IMR-90 (cell line): ENCODE results near the gene KIF1A. TPM values are rescaled to one million over a fixed set of nuclear protein-coding genes. Genes with fewer than 3 reads are reported as not detected.

ENCODE experiments used
- ATAC-seq: fragments of 200-7000 bp; cut with Tn5 transposase; 2 replicates; pipeline ENCODE4 v1.9.1; 2020; ENCODE audit warnings: low read depth, mild to moderate bottlenecking, moderate library complexity
- BruUV-seq: library from RNA; stranded (reverse); fragments of 400-500 nt; replicated peaks from 2 replicates; lab custom pipeline; 2021; lab: Mats Ljungman, UMichigan
- CTCF ChIA-PET: fragments of 300-600 bp; formaldehyde crosslinking; extraction: SDS; loops from one replicate; lab custom pipeline; 2021; ENCODE audit warnings: antibody characterized with exemption; lab: Yijun Ruan, JAX
- POLR2A ChIA-PET: fragments of 300-600 bp; sonication (Branson Sonifier 250); formaldehyde crosslinking; loops from one replicate; lab custom pipeline; 2022; ENCODE audit warnings: antibody characterized with exemption; ENCODE audit not compliant: unreplicated experiment; lab: Charles Lee
- DNase-seq: peaks from one replicate; pipeline ENCODE4 v3.0.0; 2013
- H2AFZ ChIP-seq: replicated peaks from 2 replicates; pipeline ENCODE3; 2013; ENCODE audit warnings: low read length, mild to moderate bottlenecking; ENCODE audit not compliant: poor library complexity
- H2AK5ac ChIP-seq: 2 replicates; pipeline ENCODE4 v1.6.1; 2013; ENCODE audit warnings: low read depth, low read length, inconsistent platforms
- H2AK9ac ChIP-seq: replicated peaks from 2 replicates; pipeline ENCODE3; 2013; ENCODE audit warnings: mild to moderate bottlenecking, low read depth, low read length, moderate library complexity; ENCODE audit not compliant: poor library complexity
- H2BK120ac ChIP-seq: 2 replicates; pipeline ENCODE4 v1.6.1; 2013; ENCODE audit warnings: low read depth, low read length, inconsistent platforms
- H2BK15ac ChIP-seq: 3 replicates; pipeline ENCODE4 v1.6.1; 2013; ENCODE audit warnings: low read depth, low read length, inconsistent platforms
- H2BK20ac ChIP-seq: 2 replicates; pipeline ENCODE4 v1.6.1; 2013; ENCODE audit warnings: low read depth, mild to moderate bottlenecking, inconsistent platforms, low read length, moderate library complexity
- H2BK5ac ChIP-seq: 2 replicates; pipeline ENCODE4 v1.6.1; 2013; ENCODE audit warnings: mild to moderate bottlenecking, low read depth, low read length, inconsistent platforms; ENCODE audit not compliant: poor library complexity, severe bottlenecking
- H3K14ac ChIP-seq: replicated peaks from 2 replicates; pipeline ENCODE4 v1.6.1; 2013; ENCODE audit warnings: low read depth, low read length, inconsistent platforms
- H3K18ac ChIP-seq: 2 replicates; pipeline ENCODE4 v1.6.1; 2013; ENCODE audit warnings: low read depth, low read length, control low read depth
- H3K23ac ChIP-seq: 2 replicates; pipeline ENCODE4 v1.6.1; 2013; ENCODE audit warnings: low read depth, low read length, inconsistent platforms
- H3K27ac ChIP-seq: 2 replicates; pipeline ENCODE4 v1.5.1; 2013; ENCODE audit warnings: mild to moderate bottlenecking, control low read depth, low read length; ENCODE audit not compliant: insufficient read depth
- H3K27me3 ChIP-seq: 2 replicates; pipeline ENCODE4 v1.6.1; 2013; ENCODE audit warnings: low read length; ENCODE audit not compliant: control insufficient read depth, insufficient read depth
- H3K36me3 ChIP-seq: 2 replicates; pipeline ENCODE4 v1.6.1; 2013; ENCODE audit warnings: low read length, mixed read lengths; ENCODE audit not compliant: control insufficient read depth, insufficient read depth
- H3K4ac ChIP-seq: 2 replicates; pipeline ENCODE4 v1.6.1; 2013; ENCODE audit warnings: low read depth, low read length, inconsistent platforms
- H3K4me1 ChIP-seq: 2 replicates; pipeline ENCODE4 v1.6.1; 2013; ENCODE audit warnings: low read length, mixed read lengths; ENCODE audit not compliant: control insufficient read depth, insufficient read depth
- H3K4me2 ChIP-seq: 2 replicates; pipeline ENCODE4 v1.6.1; 2013; ENCODE audit warnings: low read depth, mild to moderate bottlenecking, control low read depth, low read length, moderate library complexity
- H3K4me3 ChIP-seq: 2 replicates; pipeline ENCODE4 v1.5.1; 2013; ENCODE audit warnings: low read depth, mild to moderate bottlenecking, control low read depth, low read length, moderate library complexity; ENCODE audit not compliant: insufficient read depth
- H3K56ac ChIP-seq: 2 replicates; pipeline ENCODE4 v1.6.1; 2013; ENCODE audit warnings: low read length, inconsistent platforms; ENCODE audit not compliant: insufficient read depth; ENCODE audit errors: extremely low read depth
- H3K79me1 ChIP-seq, 2 experiments: 2 replicates each; pipeline ENCODE4 v1.6.1; 2013; ENCODE audit warnings: low read length in 2 of 2, inconsistent platforms in 1 of 2, low read depth in 1 of 2
- H3K9ac ChIP-seq: 2 replicates; pipeline ENCODE4 v1.6.1; 2013; ENCODE audit warnings: low read depth, low read length, control low read depth
- H3K9me1 ChIP-seq: 2 replicates; pipeline ENCODE4 v1.6.1; 2013; ENCODE audit warnings: low read length, inconsistent platforms; ENCODE audit not compliant: insufficient read depth
- H3K9me3 ChIP-seq: 2 replicates; pipeline ENCODE4 v1.6.1; 2013; ENCODE audit warnings: low read length; ENCODE audit not compliant: control insufficient read depth, insufficient read depth
- H4K20me1 ChIP-seq: 2 replicates; pipeline ENCODE4 v1.6.1; 2013; ENCODE audit warnings: low read length, inconsistent platforms; ENCODE audit not compliant: insufficient read depth
- H4K5ac ChIP-seq: 2 replicates; pipeline ENCODE4 v1.6.1; 2013; ENCODE audit warnings: mild to moderate bottlenecking, low read depth, low read length, control low read depth
- H4K8ac ChIP-seq, 2 experiments: 2 replicates each; pipeline ENCODE4 v1.6.1; 2013; ENCODE audit warnings: low read depth in 2 of 2, low read length in 2 of 2, control low read depth in 1 of 2, inconsistent platforms in 1 of 2
- H4K91ac ChIP-seq: 2 replicates; pipeline ENCODE4 v1.6.1; 2013; ENCODE audit warnings: low read depth, low read length, inconsistent platforms; ENCODE audit not compliant: insufficient read depth
- BHLHE40 ChIP-seq: fragments of 150-350 bp; IDR thresholded peaks from 2 replicates; pipeline ENCODE4 v1.6.1; 2016; ENCODE audit warnings: mild to moderate bottlenecking, low read depth, low read length
- CEBPB ChIP-seq: IDR thresholded peaks from 2 replicates; pipeline ENCODE4 v1.6.1; 2012; ENCODE audit warnings: low read depth, low read length, improper control_type of control experiment
- CTCF ChIP-seq: conservative IDR thresholded peaks from 2 replicates; pipeline ENCODE4 v1.5.1; 2012; ENCODE audit warnings: mild to moderate bottlenecking, low read depth, low read length, improper control_type of control experiment
- MAFK ChIP-seq: IDR thresholded peaks from 2 replicates; pipeline ENCODE4 v1.6.1; 2012; ENCODE audit warnings: low read depth, low read length, improper control_type of control experiment
- RCOR1 ChIP-seq: IDR thresholded peaks from 2 replicates; pipeline ENCODE4 v1.6.1; 2012; ENCODE audit warnings: mild to moderate bottlenecking, low read length, improper control_type of control experiment; ENCODE audit not compliant: insufficient replicate concordance
- RFX5 ChIP-seq: IDR thresholded peaks from 2 replicates; pipeline ENCODE4 v1.8.0; 2012; ENCODE audit warnings: low read depth, mild to moderate bottlenecking, low read length, moderate library complexity
- WGBS, 2 experiments: methylation state at CpG; one replicate each; pipeline versions ENCODE4 v1.1.5 to v1.1.7; 2013; ENCODE audit warnings: missing lambda C conversion rate in 2 of 2; ENCODE audit not compliant: insufficient read length in 1 of 2; ENCODE audit errors: extremely low coverage in 2 of 2; 5-methylcytosine and 5-hydroxymethylcytosine counted together
- dilution Hi-C: fragments of 300-500 bp; cut with HindIII; formaldehyde crosslinking; loops from one replicate; pipeline ENCODE4 v1.14.3; 2018; ENCODE audit warnings: low sequenced_read_pairs; ENCODE audit not compliant: unreplicated experiment
- in situ Hi-C: fragments of 300-500 bp; cut with MboI; formaldehyde crosslinking; loops from 3 replicates; pipeline ENCODE4 v1.14.3; 2019; ENCODE audit warnings: low sequenced_read_pairs, inconsistent platforms, mixed read lengths
- intact Hi-C: fragments of 100-400 bp; cut with micrococcal nuclease; formaldehyde crosslinking; loops from 2 replicates; pipeline ENCODE4 v1.10.0; 2022
- polyA plus RNA-seq, 3 experiments: library from polyadenylated mRNA; depleted of rRNA; stranded (reverse); fragments of >200 nt; gene quantifications; 2 replicates each; pipeline ENCODE4 v1.2.3, GENCODE V29; 2012; ENCODE audit warnings: low replicate concordance in 1 of 3
- total RNA-seq: library from RNA; depleted of rRNA; stranded (reverse); fragments of >200 nt; gene quantifications from 2 replicates; pipeline ENCODE4 v1.2.3, GENCODE V29; 2012

The KIF1A gene
- total and polyA plus RNA-seq, 2 of the 4 experiments (the other 2 are of a cell fraction): under 0.01 TPM; not detected in 1

GRCh38 chr2:240815761-240816583 is 4.0 kb downstream of the KIF1A start:
- intact Hi-C loops: no loop called here

More at GRCh38 chr2:240815761-240816583, 4.0 kb downstream of the KIF1A start:
- in situ Hi-C loops (no loop called here), dilution Hi-C loops (no loop called here)
- DNase-seq (no peak), ATAC-seq (no peak)
- H3K27me3 ChIP-seq: peaks cover 35% of the 10 kb centered on the region
- H3K4ac ChIP-seq: no peak overlapping the region
- no peak overlapping the region for H4K5ac ChIP-seq
- H2AK5ac ChIP-seq: no peak overlapping the region
- no peaks in the 10 kb centered on the region for H3K36me3 ChIP-seq
- no peak overlapping the region for H4K91ac ChIP-seq
- no TSS peak for BruUV-seq
- no peak overlapping the region for H3K4me2 ChIP-seq
- H3K9ac ChIP-seq: no peak overlapping the region
- H2BK15ac ChIP-seq: no peak overlapping the region
- H3K27ac ChIP-seq: no peak overlapping the region
- no peak overlapping the region for H2AFZ ChIP-seq
- no peak overlapping the region for H2BK120ac ChIP-seq
- H3K18ac ChIP-seq: no peak overlapping the region
- POLR2A ChIA-PET: no interaction called here
- no peak overlapping the region for H3K23ac ChIP-seq
- no peaks in the 10 kb centered on the region for H3K79me1 ChIP-seq
- TF ChIP-seq CTCF (no peak), CEBPB (no peak), MAFK (no peak), BHLHE40 (no peak), RCOR1 (no peak), RFX5 (no peak)
- CTCF ChIA-PET: no interaction called here
- no peak overlapping the region for H2BK20ac ChIP-seq
- no peak overlapping the region for H2BK5ac ChIP-seq
- H3K9me1 ChIP-seq: no peaks in the 10 kb centered on the region
- 74% methylated on average over 3 of the region's 9 CpGs; no CpG with 5 or more reads in 1 of the 2 experiments for WGBS, 2 experiments
- H3K4me3 ChIP-seq: no peak overlapping the region
- H3K56ac ChIP-seq: no peak overlapping the region
- H3K14ac ChIP-seq: no peak overlapping the region
- no peaks in the 10 kb centered on the region for H3K4me1 ChIP-seq
- H4K20me1 ChIP-seq: no peaks in the 10 kb centered on the region; the same call in 1 of the 2 replicates
- H4K8ac ChIP-seq: no peak overlapping the region
- peaks cover 17% of the 10 kb centered on the region for H3K9me3 ChIP-seq
- no peak overlapping the region for H2AK9ac ChIP-seq
